ENCODE results near the gene CPSF4. TPM values are rescaled to one million over a fixed set of nuclear protein-coding genes. Genes with fewer than 3 reads are reported as not detected.

CPSF4 gene
- total RNA-seq, 1 experiment from 2014 or later: 67.0 TPM

- intact Hi-C loops (cut with micrococcal nuclease): no loop called here
- ATAC-seq: no peak
- no peak for DNase-seq (ENCODE audit: low read depth, low spot score)
- ChIA-PET POLR2A (no interaction called here), RAD21 (ENCODE audit: low non-redundant PET in 1 of 2, low total read pairs in 2 of 2, uncharacterized antibody in 2 of 2, unreplicated experiment in 2 of 2) (no interaction called here), CTCF (no interaction called here)
- Histone ChIP-seq H3K9me2 (ENCODE audit: insufficient read depth) (no peaks in the 10 kb centered on the region), H3K79me2 (ENCODE audit: insufficient read depth, low read length) (peaks cover 61% of the 10 kb centered on the region), H3K4me3 (replicated peaks in 1 of 2; ENCODE audit: low read depth in 1 of 2, low read length in 2 of 2) (no peak overlapping the region), H3K4me2 (ENCODE audit: low read length) (no peak overlapping the region), H3K27me3 (ENCODE audit: insufficient read depth, low read length) (no peaks in the 10 kb centered on the region), H3K9ac (ENCODE audit: low read length) (no peak overlapping the region), H3K4me1 (ENCODE audit: control insufficient read depth in 1 of 2, insufficient read depth in 2 of 2, low read length in 2 of 2) (peaks cover 0 to 3% of the 10 kb centered on the region in 2 experiments; a peak in 2 of 4 replicates), H3K27ac (ENCODE audit: low read depth, low read length) (no peak overlapping the region), H3K36me3 (ENCODE audit: control insufficient read depth in 1 of 2, insufficient read depth in 2 of 2, low read length in 2 of 2) (peaks cover 5 to 11% of the 10 kb centered on the region in 2 experiments; a peak in 3 of 4 replicates), H2AFZ (ENCODE audit: low read depth, low read length, poor library complexity, severe bottlenecking) (no peak overlapping the region), H4K20me1 (ENCODE audit: insufficient read depth) (no peaks in the 10 kb centered on the region), H3K9me3 (ENCODE audit: control insufficient read depth in 1 of 2, insufficient read depth in 1 of 2, low read depth in 1 of 2, low read length in 2 of 2) (no peaks in the 10 kb centered on the region)
- BruUV-seq (replicated peaks): no TSS peak
- TF ChIP-seq SP1 (IDR thresholded peaks at IDR 0.05; ENCODE audit: low read depth) (no peak), POLR2AphosphoS5 (IDR thresholded peaks at IDR 0.05; ENCODE audit: low read depth, low read length) (no peak)
Measured at GRCh38 chr7:99478464-99479440, 40.0 kb downstream of the CPSF4 start.

DNA sequence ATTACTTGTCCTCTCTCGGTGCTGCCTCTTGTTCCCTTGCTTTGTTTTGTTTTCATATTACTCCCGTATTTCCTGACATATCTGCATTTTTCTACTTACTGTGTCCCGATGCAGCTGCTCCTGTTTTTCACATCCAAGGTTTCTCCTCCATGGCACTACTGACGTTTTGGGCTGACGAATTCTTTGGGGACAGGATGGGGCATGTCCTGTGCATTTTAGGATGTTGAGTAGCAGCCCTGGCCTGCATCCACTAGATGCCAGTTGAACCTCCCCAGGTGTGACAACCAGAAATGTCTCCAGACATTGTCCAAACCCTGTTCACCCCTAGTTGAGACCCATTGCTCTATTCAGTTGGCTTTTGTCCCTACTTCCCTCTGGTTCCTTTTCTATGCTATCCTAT is 46.4 kb downstream of the CPSF4 start:
- ChIA-PET RAD21 (ENCODE audit: low non-redundant PET in 1 of 2, low total read pairs in 2 of 2, uncharacterized antibody in 2 of 2, unreplicated experiment in 2 of 2) (no interaction called here), POLR2A (no interaction called here), CTCF (no interaction called here)
- H3K27me3 ChIP-seq (ENCODE audit: insufficient read depth, low read length): no peaks in the 10 kb centered on the region
- DNase-seq (ENCODE audit: low read depth, low spot score): no peak
- intact Hi-C loops (cut with micrococcal nuclease): no loop called here
- H3K9ac ChIP-seq (ENCODE audit: low read length): no peak overlapping the region
- H3K79me2 ChIP-seq (ENCODE audit: insufficient read depth, low read length): peaks cover 8% of the 10 kb centered on the region
- H3K4me3 ChIP-seq (replicated peaks in 1 of 2; ENCODE audit: low read depth in 1 of 2, low read length in 2 of 2): no peak overlapping the region
- no peak overlapping the region for H3K4me2 ChIP-seq (ENCODE audit: low read length)
- BruUV-seq (replicated peaks): no TSS peak
- no peak overlapping the region for H2AFZ ChIP-seq (ENCODE audit: low read depth, low read length, poor library complexity, severe bottlenecking)
- H3K4me1 ChIP-seq (ENCODE audit: control insufficient read depth in 1 of 2, insufficient read depth in 2 of 2, low read length in 2 of 2): no peaks in the 10 kb centered on the region
- H4K20me1 ChIP-seq (ENCODE audit: insufficient read depth): no peaks in the 10 kb centered on the region
- no peak overlapping the region for H3K27ac ChIP-seq (ENCODE audit: low read depth, low read length)
- no peaks in the 10 kb centered on the region for H3K9me3 ChIP-seq (ENCODE audit: control insufficient read depth in 1 of 2, insufficient read depth in 1 of 2, low read depth in 1 of 2, low read length in 2 of 2)
- H3K9me2 ChIP-seq (ENCODE audit: insufficient read depth): no peaks in the 10 kb centered on the region
- H3K36me3 ChIP-seq (ENCODE audit: control insufficient read depth in 1 of 2, insufficient read depth in 2 of 2, low read length in 2 of 2): peaks cover 5 to 6% of the 10 kb centered on the region in 2 experiments; a peak in 3 of 4 replicates
- no peak for ATAC-seq
- TF ChIP-seq RAD21 (IDR thresholded peaks at IDR 0.05; ENCODE audit: low read depth) (no peak), SRF (IDR thresholded peaks at IDR 0.05; ENCODE audit: low read depth) (no peak), EZH2phosphoT487 (IDR thresholded peaks at IDR 0.05; ENCODE audit: borderline replicate concordance) (no peak), ELF1 (IDR thresholded peaks at IDR 0.05; ENCODE audit: borderline replicate concordance, low read depth) (no peak), EGR1 (IDR thresholded peaks at IDR 0.05; ENCODE audit: low read depth) (no peak), ZNF274 (IDR thresholded peaks at IDR 0.05; ENCODE audit: low read depth, low read length) (no peak), JUND (IDR thresholded peaks at IDR 0.05) (no peak), TCF7L2 (IDR thresholded peaks at IDR 0.05; ENCODE audit: borderline replicate concordance, extremely low read depth, insufficient read depth, insufficient read length) (no peak), POLR2AphosphoS5 (IDR thresholded peaks at IDR 0.05; ENCODE audit: low read depth, low read length) (no peak), SP1 (IDR thresholded peaks at IDR 0.05; ENCODE audit: low read depth) (no peak), CEBPB (IDR thresholded peaks at IDR 0.05; ENCODE audit: low read depth) (no peak), CBX3 (IDR thresholded peaks at IDR 0.05; ENCODE audit: low read depth) (no peak), POLR2A (IDR thresholded peaks at IDR 0.05; ENCODE audit: borderline replicate concordance, extremely low read depth, insufficient read depth, insufficient read length) (no peak)
- TF ChIP-seq, protein P1, sequence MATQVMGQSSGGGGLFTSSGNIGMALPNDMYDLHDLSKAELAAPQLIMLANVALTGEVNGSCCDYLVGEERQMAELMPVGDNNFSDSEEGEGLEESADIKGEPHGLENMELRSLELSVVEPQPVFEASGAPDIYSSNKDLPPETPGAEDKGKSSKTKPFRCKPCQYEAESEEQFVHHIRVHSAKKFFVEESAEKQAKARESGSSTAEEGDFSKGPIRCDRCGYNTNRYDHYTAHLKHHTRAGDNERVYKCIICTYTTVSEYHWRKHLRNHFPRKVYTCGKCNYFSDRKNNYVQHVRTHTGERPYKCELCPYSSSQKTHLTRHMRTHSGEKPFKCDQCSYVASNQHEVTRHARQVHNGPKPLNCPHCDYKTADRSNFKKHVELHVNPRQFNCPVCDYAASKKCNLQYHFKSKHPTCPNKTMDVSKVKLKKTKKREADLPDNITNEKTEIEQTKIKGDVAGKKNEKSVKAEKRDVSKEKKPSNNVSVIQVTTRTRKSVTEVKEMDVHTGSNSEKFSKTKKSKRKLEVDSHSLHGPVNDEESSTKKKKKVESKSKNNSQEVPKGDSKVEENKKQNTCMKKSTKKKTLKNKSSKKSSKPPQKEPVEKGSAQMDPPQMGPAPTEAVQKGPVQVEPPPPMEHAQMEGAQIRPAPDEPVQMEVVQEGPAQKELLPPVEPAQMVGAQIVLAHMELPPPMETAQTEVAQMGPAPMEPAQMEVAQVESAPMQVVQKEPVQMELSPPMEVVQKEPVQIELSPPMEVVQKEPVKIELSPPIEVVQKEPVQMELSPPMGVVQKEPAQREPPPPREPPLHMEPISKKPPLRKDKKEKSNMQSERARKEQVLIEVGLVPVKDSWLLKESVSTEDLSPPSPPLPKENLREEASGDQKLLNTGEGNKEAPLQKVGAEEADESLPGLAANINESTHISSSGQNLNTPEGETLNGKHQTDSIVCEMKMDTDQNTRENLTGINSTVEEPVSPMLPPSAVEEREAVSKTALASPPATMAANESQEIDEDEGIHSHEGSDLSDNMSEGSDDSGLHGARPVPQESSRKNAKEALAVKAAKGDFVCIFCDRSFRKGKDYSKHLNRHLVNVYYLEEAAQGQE (IDR thresholded peaks at IDR 0.05; ENCODE audit: low read depth): no peak
- TF ChIP-seq, protein P2, sequence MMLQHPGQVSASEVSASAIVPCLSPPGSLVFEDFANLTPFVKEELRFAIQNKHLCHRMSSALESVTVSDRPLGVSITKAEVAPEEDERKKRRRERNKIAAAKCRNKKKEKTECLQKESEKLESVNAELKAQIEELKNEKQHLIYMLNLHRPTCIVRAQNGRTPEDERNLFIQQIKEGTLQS (IDR thresholded peaks at IDR 0.05): no peak
- TF ChIP-seq, protein P3, sequence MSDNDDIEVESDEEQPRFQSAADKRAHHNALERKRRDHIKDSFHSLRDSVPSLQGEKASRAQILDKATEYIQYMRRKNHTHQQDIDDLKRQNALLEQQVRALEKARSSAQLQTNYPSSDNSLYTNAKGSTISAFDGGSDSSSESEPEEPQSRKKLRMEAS (IDR thresholded peaks at IDR 0.05): no peak
